Retina (tissue), 1 donor: ENCODE data around the gene TIMM17B.

Experiments
- DNase-seq: peaks from one replicate; pipeline ENCODE4 v3.0.0-alpha.2; 2016

The TIMM17B gene

GRCh38 chrX:48897625-48898306 lies at the start of gene TIMM17B, which contains the start of gene PQBP1:
Gene TIMM17B (minus strand): TSS chrX:48897768. CDS start chrX:48897749, 19 bp downstream.
Gene PQBP1 (plus strand): TSS chrX:48897930. CDS start chrX:48898510, 580 bp downstream.
- DNase-seq, result peak; percentile 94

GRCh38 chrX:48945517-48946348 lies 48.2 kb upstream of the TIMM17B start:
- peak; percentile 31 for DNase-seq

DNA sequence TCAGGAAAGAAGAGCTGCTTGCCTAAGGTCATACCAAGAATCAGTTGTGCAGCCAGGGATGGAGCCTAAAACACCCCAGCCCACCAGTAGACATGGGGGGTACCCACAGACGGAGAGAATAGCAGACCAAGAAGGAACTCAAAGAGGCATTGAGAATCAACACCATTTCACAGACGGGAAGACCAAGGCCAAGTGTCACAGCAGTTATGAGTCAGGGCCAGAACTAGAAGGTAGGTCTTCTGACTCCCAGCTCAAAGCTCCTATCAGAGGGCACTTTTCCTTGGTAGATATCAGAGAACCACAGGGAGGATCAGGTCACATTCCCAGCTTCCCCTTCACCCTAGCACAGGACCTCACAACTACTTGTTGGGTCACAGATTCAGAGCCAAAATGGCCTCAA lies 45.3 kb upstream of the TIMM17B start:
- DNase-seq, result no peak

DNA sequence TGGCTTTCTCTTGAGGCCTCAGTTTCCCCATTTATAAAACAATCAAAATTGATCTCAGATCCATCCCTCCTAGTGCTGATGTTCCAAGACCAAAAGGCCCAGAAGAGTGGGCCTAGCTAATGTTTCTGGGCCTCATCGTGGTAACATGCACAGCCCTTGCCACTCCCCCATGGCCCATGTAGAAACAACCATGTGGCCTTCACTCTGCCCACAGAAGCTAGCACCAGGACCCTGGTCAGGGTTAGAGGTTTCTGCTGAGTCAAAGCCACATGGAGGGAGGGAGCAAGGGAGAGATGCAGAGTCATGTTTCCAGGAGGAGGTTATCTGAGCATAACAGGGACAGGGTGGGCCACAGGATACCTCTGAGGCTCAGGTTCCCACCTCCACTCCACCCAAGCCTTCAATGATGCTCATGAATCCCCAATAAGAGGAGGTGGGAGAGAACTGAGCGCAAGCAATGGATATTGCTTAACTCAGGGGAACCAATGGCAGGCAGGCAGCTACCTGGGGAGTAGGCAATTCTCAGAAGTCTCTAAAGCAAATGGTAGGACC lies 42.9 kb upstream of the TIMM17B start:
- DNase-seq, result no peak

- DNase-seq, result no peak
Measured at GRCh38 chrX:48939524-48940228, 42.1 kb upstream of the TIMM17B start.

- no peak for DNase-seq
Measured at GRCh38 chrX:48938721-48939425, 41.3 kb upstream of the TIMM17B start.

DNA sequence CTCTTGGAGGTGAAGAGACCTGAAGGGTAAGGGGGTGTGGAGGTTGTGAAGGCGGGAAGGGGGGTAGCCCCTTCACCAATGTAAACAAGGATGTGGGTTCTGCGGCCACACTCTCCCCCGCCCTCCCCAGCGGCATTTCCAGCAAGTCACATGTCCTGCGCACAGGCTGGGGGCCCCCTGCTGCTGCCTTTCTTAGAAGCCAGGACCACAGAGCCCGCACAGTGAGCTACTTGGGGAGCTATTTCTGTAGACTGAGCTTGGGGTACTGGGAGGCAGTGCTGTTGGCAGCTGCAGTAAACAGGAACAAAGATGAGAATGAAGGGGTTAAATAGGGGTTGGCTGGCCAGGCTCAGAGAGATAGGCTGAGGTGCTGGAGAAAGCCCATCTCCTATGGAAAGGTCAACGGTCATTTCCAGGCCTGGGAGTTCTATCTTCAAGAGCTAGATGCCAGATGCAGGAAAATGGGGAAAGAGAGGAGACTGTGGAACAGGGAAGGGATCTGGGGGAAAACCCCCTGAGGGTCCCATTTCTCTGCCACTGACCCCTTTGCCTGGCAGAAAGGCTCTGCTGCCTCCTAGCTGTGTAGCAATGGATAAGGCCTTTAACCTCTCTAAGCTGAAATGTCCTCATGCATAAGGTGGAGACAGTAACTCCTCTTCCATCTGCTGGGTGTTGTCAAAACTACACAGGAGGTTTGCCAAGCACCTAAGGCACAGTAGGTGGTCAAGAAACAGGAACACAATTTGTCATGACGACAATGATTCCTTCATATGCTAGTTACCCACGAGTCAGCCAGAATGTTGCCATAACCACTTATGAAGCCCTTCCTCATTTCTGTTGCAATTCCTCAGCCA lies 39.7 kb upstream of the TIMM17B start:
- no peak for DNase-seq

DNA sequence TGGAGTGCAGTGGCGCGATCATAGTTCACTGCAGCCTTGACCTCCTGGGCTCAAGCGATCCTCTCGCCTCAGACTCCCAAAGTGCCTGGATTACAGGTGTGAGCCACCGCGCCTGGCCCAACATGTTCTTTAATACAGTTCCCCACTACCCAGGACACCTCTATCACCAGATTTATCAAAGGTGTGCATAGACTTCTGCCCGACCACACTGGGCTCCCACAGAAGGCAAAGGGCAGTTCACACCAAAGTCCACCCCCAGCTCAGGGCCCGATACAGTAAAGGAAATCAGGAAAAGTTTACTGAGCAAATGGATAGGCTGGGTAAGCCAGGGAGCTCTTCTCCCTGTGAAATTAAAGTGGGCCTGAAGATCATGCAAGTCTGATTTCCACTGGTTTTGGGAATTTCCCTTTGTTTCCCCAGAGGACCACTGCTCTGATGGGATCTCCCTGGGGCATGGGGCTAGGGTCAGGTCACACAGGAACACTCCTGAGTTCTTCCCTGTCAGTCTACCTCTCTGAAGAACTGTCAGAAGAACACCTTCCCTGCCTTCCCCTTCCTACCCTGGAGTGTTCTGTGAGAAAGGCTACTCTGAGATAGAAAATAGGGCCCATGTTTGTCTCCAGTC lies 39.0 kb upstream of the TIMM17B start:
- DNase-seq, result no peak

DNA sequence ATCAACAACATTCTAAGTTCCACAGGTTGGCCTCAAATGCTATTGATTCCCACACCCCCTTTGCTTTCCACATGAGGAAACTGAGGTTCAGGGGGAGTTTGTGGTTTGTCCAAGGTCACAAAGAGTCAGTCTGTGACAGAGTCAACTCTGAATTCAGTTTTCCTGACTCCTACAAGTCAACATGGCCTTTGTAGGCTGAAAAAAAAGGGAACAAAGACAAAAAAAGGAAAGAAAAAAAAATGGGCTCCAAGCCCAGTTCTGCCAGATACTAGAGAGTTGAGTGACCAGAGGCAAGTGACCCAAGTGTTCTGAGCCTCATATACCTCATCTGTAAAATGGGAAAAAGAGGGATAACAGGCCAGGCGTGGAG lies 37.7 kb upstream of the TIMM17B start:
- no peak for DNase-seq

DNA sequence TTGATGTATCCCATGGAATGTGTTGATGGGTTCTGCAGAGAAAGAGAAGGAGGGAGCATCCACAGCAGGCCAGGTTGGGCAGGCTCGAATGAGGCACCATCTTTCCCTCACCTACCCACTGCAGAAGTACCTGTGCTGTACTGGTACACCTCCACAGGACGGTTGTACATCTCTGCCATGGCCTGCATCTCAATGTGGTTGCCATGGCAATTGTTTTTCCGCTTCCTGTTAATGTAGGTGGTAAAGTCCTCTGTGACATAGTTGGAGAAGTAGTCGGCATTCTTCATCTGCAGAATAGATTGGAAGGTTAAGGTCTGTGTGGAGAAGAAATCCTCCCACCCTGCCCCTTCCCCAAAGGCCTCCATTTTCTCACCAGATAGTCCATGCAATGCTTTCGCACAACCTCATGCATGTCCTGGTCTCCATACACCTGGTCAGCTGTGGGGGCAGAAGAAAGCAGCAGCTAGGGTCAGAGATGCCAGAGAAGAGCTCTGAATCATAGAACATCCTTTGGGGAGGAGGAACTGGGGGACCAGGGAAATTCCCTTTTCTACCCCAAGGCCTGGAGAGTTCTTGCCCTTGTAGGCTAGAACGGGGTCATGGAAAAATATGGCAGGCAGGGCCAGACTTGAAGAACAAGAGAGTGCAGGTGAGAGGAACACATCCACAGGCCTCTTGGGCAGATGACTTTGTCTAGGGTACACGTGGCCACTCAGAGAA lies 37.2 kb upstream of the TIMM17B start:
- no peak for DNase-seq

DNA sequence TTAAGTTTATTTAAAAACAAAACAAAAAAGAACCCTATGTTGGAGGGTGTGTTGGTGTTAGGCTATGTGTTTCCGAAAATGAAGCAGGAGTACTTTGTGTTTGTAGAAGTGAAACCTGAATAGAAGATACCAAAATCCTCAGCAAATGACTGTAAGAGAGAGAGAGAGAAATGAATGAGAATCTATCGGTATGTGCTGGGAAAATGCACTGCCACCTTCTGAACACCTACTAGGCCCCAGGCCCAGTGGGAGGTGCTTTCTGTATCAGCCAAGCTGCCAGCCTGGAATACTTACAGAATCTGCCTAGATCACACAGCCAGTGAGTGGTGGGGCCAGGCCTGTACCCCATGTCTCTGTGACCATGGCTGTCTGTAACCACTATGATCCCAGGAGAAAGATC lies 36.2 kb upstream of the TIMM17B start:
- no peak for DNase-seq

- DNase-seq, result no peak
Measured at GRCh38 chrX:48927736-48928382, 30.3 kb upstream of the TIMM17B start.

- no peak for DNase-seq
Measured at GRCh38 chrX:48927123-48927522, 29.6 kb upstream of the TIMM17B start.

DNA sequence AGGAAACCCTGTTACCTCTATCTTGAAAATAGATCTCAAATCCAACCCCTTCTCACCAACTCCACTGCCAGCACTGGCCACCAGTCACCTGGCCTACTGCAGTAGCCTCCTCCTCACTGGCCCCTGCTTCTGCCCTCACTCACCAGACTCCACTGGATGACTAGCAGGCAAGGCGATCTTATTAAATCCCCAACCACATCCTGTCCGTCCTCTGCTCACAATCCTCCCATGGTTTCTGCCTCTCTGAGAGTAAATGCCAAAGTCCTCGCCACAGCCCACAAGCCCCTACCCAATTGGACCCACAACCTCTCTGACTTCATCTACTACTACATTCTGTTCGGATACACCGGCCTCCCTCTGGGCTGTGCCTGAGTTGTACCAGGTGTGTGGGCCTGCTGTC lies 26.7 kb upstream of the TIMM17B start:
- DNase-seq, result no peak

DNA sequence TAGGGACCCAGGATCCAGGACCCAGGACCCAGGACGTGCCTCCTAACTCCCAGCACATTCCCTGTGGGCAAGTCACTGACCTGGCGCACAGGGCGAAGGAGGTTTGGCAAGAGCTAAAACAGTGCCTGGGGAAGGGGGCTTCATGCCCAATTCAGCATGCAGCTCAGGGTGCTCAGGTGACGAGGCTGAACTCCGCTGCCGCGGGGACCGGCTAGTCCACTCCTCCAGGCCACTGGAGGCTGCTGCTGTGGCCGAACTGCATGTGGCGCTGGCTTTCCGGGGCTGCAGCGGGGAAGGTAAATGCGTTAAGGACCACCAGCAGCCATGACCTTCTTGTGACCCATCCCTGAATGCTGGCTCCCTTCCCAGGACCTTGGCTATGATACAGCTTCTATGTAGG lies 26.2 kb upstream of the TIMM17B start:
- no peak for DNase-seq

DNA sequence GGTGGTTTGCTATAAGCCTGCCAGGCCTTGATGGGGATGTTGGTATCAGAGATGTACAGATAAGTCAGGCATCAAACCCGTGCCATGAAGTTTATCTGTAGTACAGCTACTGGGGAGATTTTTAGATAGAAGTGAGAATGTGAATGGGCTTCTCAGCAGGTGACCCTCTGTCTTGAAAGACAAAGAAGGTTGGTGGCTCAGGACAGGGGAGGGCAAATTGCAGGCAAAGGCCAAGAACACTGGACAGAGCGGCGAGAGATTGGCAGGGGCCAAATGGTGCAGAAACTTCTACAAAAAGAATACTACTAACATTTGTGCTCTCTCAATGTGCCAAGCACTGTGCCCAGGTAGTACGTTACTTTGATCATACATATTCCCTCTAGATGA lies 23.1 kb upstream of the TIMM17B start:
- DNase-seq, result no peak

- DNase-seq, result no peak
Measured at GRCh38 chrX:48919947-48920717, 22.6 kb upstream of the TIMM17B start.

- DNase-seq, result no peak
Measured at GRCh38 chrX:48919360-48919841, 21.8 kb upstream of the TIMM17B start.
